PC-3 (cell line): ENCODE measurements around the gene CACNA1C. TPM values are rescaled to one million over a fixed set of nuclear protein-coding genes. Genes with fewer than 3 reads are reported as not detected.

Experiments
- ATAC-seq: fragments of 200-7000 bp; cut with Tn5 transposase; 2 replicates; pipeline ENCODE4 v1.9.1; 2020; ENCODE audit warnings: mild to moderate bottlenecking, moderate library complexity
- BruUV-seq: library from RNA; stranded (reverse); fragments of 400-500 nt; replicated peaks from 2 replicates; lab custom pipeline; 2021; lab: Mats Ljungman, UMichigan
- CTCF ChIA-PET: fragments of 300-600 bp; sonication (Branson Sonifier 250); formaldehyde crosslinking; loops from one replicate; lab custom pipeline; 2022; ENCODE audit warnings: antibody characterized with exemption; lab: Charles Lee
- POLR2A ChIA-PET: fragments of 300-600 bp; sonication (Branson Sonifier 250); formaldehyde crosslinking; loops from one replicate; lab custom pipeline; 2022; ENCODE audit warnings: antibody characterized with exemption; ENCODE audit not compliant: unreplicated experiment; lab: Charles Lee
- DNase-seq: peaks from one replicate; pipeline ENCODE4 v3.0.0-alpha.2; 2015
- H2AFZ ChIP-seq: fragments of 300-600 bp; sonication (generic); 2 replicates; pipeline ENCODE4 v1.6.0; 2016; ENCODE audit warnings: antibody characterized with exemption, low read length
- H3F3A ChIP-seq: fragments of 300-600 bp; sonication (generic); one replicate; pipeline ENCODE4 v1.6.0; 2017; ENCODE audit warnings: antibody characterized with exemption, low read length, control low read depth, mild to moderate bottlenecking; ENCODE audit not compliant: unreplicated experiment
- H3K27ac ChIP-seq: fragments of 300-600 bp; sonication (generic); 2 replicates; pipeline ENCODE4 v1.5.1; 2016; ENCODE audit warnings: mild to moderate bottlenecking, low read length
- H3K27me3 ChIP-seq: fragments of 300-600 bp; sonication (generic); 2 replicates; pipeline ENCODE4 v1.6.1; 2016; ENCODE audit warnings: low read length, mixed read lengths
- H3K36me3 ChIP-seq: fragments of 300-600 bp; sonication (generic); 2 replicates; pipeline ENCODE4 v1.6.1; 2016; ENCODE audit warnings: low read depth, mixed run types, low read length, mixed read lengths
- H3K4me1 ChIP-seq: fragments of 300-600 bp; sonication (generic); 2 replicates; pipeline ENCODE4 v1.5.1; 2016; ENCODE audit warnings: low read length; ENCODE audit not compliant: insufficient read depth
- H3K4me2 ChIP-seq: fragments of 300-600 bp; sonication (generic); 2 replicates; pipeline ENCODE4 v1.6.0; 2016; ENCODE audit warnings: low read length
- H3K4me3 ChIP-seq: fragments of 300-600 bp; sonication (generic); 2 replicates; pipeline ENCODE4 v1.5.1; 2016; ENCODE audit warnings: mild to moderate bottlenecking, low read length, mixed read lengths
- H3K79me2 ChIP-seq: fragments of 300-600 bp; sonication (generic); 2 replicates; pipeline ENCODE4 v1.6.1; 2017; ENCODE audit warnings: low read length, mixed read lengths
- H3K9ac ChIP-seq: fragments of 300-600 bp; sonication (generic); 2 replicates; pipeline ENCODE4 v1.6.0; 2016; ENCODE audit warnings: mild to moderate bottlenecking, low read length
- H3K9me2 ChIP-seq: fragments of 300-600 bp; sonication (generic); replicated peaks from 2 replicates; pipeline ENCODE4 v1.6.1; 2016; ENCODE audit warnings: mixed run types, low read length, mixed read lengths
- H3K9me3 ChIP-seq: fragments of 300-600 bp; sonication (generic); 2 replicates; pipeline ENCODE4 v1.6.1; 2016; ENCODE audit warnings: low read length, mixed read lengths
- H4K20me1 ChIP-seq: fragments of 300-600 bp; sonication (generic); 2 replicates; pipeline ENCODE4 v1.6.1; 2016; ENCODE audit warnings: low read length, mixed read lengths
- CTCF ChIP-seq: fragments of 300-600 bp; sonication (generic); conservative IDR thresholded peaks from 2 replicates; pipeline ENCODE4 v1.5.1; 2017; ENCODE audit warnings: antibody characterized with exemption, low read depth, mild to moderate bottlenecking, low read length
- EZH2 ChIP-seq: fragments of 300-600 bp; sonication (generic); IDR thresholded peaks from one replicate; pipeline ENCODE4 v1.6.1; 2017; ENCODE audit warnings: antibody characterized with exemption, mild to moderate bottlenecking, low read length; ENCODE audit not compliant: unreplicated experiment
- EZH2phosphoT487 ChIP-seq: fragments of 300-600 bp; sonication (generic); IDR thresholded peaks from 2 replicates; pipeline ENCODE4 v1.6.1; 2018; ENCODE audit warnings: mild to moderate bottlenecking, antibody characterized with exemption, low read length, borderline replicate concordance
- intact Hi-C: fragments of 100-400 bp; cut with micrococcal nuclease; formaldehyde crosslinking; loops from 2 replicates; pipeline ENCODE4 v1.9.0; 2023
- total RNA-seq: library from RNA; depleted of rRNA; stranded (reverse); fragments of >200 nt; gene quantifications from 2 replicates; pipeline ENCODE4 v1.2.3, GENCODE V29; 2014

CACNA1C gene
- total RNA-seq, 1 experiment from 2014 or later = not detected

GRCh38 chr12:2453076-2453760, 400.4 kb downstream of the CACNA1C start:
- Histone ChIP-seq H3K4me1 (no peaks in the 10 kb centered on the region), H4K20me1 (no peaks in the 10 kb centered on the region), H3K27ac (no peak overlapping the region), H3K36me3 (no peaks in the 10 kb centered on the region), H3F3A (no peaks in the 10 kb centered on the region), H3K4me2 (no peak overlapping the region), H3K27me3 (peaks cover 48% of the 10 kb centered on the region), H3K9ac (no peak overlapping the region), H3K79me2 (no peaks in the 10 kb centered on the region), H3K9me3 (no peaks in the 10 kb centered on the region), H3K4me3 (no peak overlapping the region), H2AFZ (no peak overlapping the region), H3K9me2 (no peaks in the 10 kb centered on the region)
- no TSS peak for BruUV-seq
- intact Hi-C loops = no loop called here
- TF ChIP-seq EZH2phosphoT487 (no peak), EZH2 (no peak), CTCF (no peak)
- ATAC-seq = no peak
- CTCF ChIA-PET = no interaction called here
- no peak for DNase-seq
- POLR2A ChIA-PET = no interaction called here

GRCh38 chr12:2453761-2454090, 400.9 kb downstream of the CACNA1C start:
- intact Hi-C loops = no loop called here
- H3K9ac ChIP-seq = no peak overlapping the region
- no peaks in the 10 kb centered on the region for H4K20me1 ChIP-seq
- H3K79me2 ChIP-seq = no peaks in the 10 kb centered on the region
- ChIA-PET CTCF (no interaction called here), POLR2A (no interaction called here)
- H2AFZ ChIP-seq = no peak overlapping the region
- DNase-seq (no peak), ATAC-seq (no peak)
- no peaks in the 10 kb centered on the region for H3K4me1 ChIP-seq
- H3K9me2 ChIP-seq = no peaks in the 10 kb centered on the region
- H3K9me3 ChIP-seq = no peaks in the 10 kb centered on the region
- H3K4me2 ChIP-seq = no peak overlapping the region
- TF ChIP-seq EZH2 (no peak), CTCF (no peak), EZH2phosphoT487 (no peak)
- no peak overlapping the region for H3K4me3 ChIP-seq
- H3K27me3 ChIP-seq = peaks cover 47% of the 10 kb centered on the region
- no peak overlapping the region for H3K27ac ChIP-seq
- no TSS peak for BruUV-seq
- H3F3A ChIP-seq = no peaks in the 10 kb centered on the region
- H3K36me3 ChIP-seq = no peaks in the 10 kb centered on the region

- peaks cover 43% of the 10 kb centered on the region for H3K27me3 ChIP-seq
- H3K4me1 ChIP-seq = no peaks in the 10 kb centered on the region
- H3K79me2 ChIP-seq = no peaks in the 10 kb centered on the region
- ATAC-seq (no peak), DNase-seq (no peak)
- H3K9me2 ChIP-seq = no peaks in the 10 kb centered on the region
- POLR2A ChIA-PET = no interaction called here
- TF ChIP-seq EZH2 (no peak), CTCF (no peak), EZH2phosphoT487 (no peak)
- CTCF ChIA-PET = no interaction called here
- H3K27ac ChIP-seq = no peak overlapping the region
- H2AFZ ChIP-seq = no peak overlapping the region
- H4K20me1 ChIP-seq = no peaks in the 10 kb centered on the region
- no peak overlapping the region for H3K4me3 ChIP-seq
- H3K9me3 ChIP-seq = no peaks in the 10 kb centered on the region
- intact Hi-C loops = no loop called here
- H3F3A ChIP-seq = no peaks in the 10 kb centered on the region
- H3K9ac ChIP-seq = no peak overlapping the region
- no peaks in the 10 kb centered on the region for H3K36me3 ChIP-seq
- BruUV-seq = no TSS peak
- no peak overlapping the region for H3K4me2 ChIP-seq
These were observed 401.9 kb downstream of the CACNA1C start for GRCh38 chr12:2454601-2455177.
